ENCODE results near the gene ZNF516.

ZNF516 gene

DNA sequence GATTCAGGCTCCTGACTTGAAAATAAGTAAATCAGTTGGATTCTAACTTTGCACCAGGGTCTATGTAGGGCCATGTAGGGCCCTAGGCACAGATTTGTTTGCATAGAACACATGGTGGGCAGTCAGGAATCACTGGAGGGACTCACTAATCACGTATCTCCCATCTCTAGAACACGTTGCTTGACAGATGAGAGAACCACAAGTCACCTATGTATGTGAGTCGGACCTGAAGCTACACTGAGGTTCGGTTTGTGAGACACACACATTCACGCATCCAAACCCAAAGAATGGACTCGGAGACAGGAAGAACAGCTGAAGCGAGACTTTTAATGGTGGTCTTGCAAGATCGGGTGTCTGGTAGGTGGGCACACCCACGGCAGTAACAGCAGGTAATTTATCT is 157.0 kb downstream of the ZNF516 start:
- DNase-seq (ENCODE audit: low spot score): no peak

DNA sequence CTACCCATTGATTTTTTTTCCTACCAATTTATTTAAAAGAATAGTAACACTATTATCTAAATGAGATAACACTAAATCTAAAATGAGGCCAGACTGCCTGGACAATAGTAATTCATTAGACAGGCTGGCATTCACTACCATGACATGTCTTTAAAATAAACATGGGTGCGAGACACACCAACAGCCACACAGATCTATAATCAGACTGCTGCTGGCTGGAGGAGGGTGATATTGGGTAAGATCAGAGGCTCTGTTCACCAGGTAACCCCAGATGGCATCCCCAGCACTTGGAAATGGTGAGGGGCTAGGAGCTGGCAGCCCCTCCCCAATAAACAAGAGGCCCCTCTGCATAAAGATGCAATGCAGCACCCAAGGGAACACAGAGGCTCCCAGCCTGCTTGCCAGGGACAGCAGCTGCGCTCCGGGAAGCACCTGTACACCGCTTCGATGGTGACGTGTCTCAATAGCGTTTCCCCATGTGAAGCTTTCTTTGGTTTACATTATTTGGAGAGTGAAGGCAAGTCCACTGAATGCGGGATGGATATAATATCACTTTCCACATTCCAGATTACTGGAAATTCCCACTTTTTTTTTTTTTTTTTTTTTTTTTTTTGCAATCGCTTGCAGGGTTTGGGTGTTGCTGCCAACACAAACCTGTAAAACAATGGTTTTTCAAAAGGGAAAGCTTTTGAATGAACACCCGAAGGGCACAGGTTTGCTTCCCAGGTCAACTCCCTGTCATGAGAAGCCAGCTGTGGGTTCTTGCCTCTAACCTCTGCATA is 159.0 kb downstream of the ZNF516 start:
- no peak for DNase-seq (ENCODE audit: low spot score)

DNA sequence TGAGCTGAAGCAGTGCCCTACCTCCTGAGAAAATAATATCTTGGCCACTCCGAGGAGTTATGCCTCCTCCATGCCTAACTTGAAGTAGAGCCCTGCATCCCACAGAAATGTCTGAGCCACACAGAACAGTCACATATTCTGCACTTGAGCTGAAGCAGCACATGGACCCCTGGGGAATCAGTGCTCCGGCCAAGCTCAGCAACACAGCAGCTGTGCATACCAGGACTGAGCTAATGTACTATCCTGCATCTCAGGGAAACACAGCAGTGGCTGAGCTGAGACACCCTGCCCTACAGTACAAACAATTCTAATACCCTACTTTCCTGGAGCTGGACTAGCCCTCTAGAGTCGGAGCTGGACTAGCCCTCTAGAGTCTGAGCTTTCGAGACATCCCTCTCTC is 166.9 kb downstream of the ZNF516 start:
- DNase-seq (ENCODE audit: low spot score): no peak

DNA sequence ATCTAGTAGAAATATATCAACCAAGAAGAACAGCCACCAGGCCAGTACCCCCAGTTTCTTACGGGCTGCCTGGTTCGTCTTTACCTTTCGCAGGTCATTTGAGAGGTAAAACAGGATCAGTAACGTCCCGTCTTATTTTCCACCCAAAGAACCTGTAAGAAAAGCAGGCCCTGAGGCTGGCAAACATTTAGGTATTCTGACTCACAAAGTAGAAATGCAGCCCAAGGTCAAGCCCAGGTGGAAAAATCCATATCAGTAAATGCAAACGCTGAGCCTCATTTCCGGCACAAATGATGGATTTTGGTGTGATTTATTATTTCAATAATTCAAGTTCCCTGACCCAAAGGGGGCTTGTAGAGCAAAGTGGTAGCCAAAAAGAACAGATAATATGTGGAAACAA is 171.2 kb downstream of the ZNF516 start:
- no peak for DNase-seq (ENCODE audit: low spot score)

DNA sequence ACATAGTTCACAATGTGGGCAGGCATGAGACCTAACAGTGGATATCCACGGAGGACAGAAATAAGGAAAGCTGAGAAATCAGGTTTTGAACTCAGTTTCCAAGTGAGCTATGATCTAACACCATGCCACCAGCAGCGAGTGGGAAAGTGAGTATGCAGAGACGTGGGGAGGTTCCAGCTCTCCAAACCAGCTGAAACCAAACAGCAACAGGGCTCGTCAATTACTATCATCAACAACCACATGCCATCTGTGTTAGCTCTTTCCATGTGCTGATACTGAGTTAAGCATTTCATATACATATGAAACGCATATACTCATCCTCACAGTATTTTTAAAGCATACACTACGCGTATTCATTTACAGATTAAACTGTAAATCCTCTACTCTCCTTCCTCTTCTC is 172.4 kb downstream of the ZNF516 start:
- DNase-seq (ENCODE audit: low spot score): no peak

DNA sequence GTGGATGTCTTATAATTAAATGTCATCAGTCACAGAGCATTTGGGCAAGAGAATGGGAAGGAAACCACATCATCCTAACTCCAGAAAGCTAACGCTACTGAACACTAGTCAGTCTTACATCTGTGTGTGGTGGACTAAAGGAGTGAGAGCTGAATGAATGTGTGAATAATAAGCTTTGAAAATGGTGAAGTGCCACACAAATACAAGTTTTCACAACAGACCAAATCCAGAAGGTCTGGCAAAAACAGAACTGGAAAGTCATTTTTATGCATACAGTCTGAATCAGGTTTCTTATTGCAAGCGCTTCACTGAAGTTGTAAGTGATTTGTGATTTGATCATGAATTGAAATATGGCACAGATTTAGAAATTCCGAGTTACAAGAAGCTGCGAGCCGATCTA is 175.7 kb downstream of the ZNF516 start:
- no peak for DNase-seq (ENCODE audit: low spot score)

DNA sequence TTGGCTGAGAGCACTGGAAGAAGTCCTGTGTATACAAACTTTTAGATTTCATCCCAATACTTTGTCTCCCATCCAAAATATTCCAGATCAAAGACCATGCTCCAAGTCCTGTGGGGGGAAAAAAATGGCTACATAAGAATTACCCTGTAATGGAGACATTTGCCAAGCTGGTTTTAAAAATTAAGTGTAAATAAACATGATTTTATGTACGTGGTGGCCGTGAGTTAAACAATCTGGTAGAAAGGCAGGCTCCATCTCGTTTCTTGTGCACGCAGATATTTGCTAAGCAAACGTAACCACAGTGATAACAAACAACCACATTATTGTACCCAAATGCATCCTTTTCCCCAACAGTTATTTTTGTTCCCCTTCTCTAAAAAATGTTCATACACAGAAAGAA is 176.4 kb downstream of the ZNF516 start:
- DNase-seq (ENCODE audit: low spot score): no peak

DNA sequence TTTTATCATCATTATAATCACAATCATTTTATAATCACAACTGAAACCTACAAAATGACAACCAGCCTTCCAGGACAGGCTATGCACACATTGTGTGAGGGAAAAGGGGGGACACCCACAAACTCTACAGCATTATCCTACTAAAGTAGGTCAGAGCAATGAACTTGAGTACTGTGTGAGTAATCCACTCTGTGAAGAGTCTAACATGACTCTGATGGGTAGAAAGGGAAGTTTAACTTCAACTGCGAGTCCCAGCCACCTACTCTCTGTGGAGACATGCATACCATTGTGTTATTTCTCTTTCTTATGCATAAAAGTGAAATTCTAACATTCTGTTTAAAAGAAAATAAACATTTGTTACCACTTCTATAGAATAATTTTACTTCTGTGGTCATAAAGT is 177.9 kb downstream of the ZNF516 start:
- DNase-seq (ENCODE audit: low spot score): no peak

DNA sequence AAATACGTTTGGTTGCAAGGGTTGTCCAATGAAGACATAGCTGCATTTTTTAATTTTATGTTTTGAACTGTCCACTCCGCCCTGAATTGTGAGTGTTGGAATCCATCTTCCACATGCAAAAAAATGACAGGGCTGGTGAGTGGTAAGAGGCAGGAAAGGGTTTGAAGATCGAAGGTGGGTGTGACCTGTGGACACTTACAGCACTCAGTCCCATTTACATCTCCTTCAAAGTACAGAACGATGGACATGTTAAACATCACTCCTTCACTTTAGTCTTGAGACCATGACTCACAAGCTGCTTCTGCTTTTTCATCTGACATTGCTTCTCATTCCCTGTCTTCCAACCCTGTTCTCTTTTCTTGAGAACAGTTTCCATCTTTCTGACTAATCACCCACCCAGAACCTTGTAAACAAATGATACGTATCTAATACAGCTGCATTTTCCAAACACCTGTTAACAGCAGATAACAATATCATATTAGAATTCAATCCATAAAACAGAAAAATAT is 179.3 kb downstream of the ZNF516 start:
- DNase-seq (ENCODE audit: low spot score): no peak

DNA sequence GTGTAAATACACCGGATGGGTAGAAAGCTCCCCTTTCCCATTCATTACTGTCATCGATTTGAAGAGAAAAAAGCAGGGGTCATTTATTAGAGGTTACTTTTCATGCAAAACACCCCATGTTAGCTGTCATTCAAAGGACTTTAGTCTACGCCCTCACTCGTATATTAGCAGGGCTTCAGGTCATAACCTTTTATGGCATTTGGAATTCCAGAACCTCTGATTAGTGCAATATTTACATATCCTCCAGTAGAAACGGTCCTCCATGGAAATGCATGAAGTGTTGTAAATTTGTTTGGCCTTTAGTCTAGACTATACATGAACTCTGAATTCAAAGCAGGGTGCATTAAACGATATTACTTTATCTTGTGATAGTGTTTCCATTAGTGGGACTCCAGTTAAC is 180.5 kb downstream of the ZNF516 start:
- DNase-seq (ENCODE audit: low spot score): no peak

DNA sequence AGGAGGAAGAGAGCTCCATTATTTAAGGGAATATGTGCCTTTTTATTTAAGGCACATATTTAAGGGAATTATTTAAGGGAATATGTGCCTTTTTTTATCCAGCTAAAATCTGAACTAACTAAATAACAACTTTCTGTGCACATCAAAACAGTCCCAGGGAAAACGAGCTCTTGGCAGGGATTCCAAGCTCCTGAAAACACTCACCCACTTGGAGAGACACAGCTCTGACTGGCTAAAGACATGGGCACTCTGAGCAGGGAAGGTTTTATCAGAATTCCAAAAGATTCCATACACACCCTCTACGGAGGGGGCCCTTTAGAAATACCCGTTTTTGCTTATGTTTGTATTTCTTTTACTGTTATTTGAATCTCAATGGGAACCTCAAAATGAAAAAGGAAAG is 181.0 kb downstream of the ZNF516 start:
- DNase-seq (ENCODE audit: low spot score): no peak
